ENCODE measurements around the gene CDYL2.

- TF ChIP-seq CTCF (conservative IDR thresholded peaks at IDR 0.05) = no peak
- no peak for TF ChIP-seq ZFX (IDR thresholded peaks at IDR 0.05)
Measured at GRCh38 chr16:80827007-80827406, 22.6 kb upstream of the CDYL2 start.

Data from C4-2B (cell line).